ENCODE data around the gene ATP11A.
A peak's percentile ranks its signal among the peaks of the same experiment; 100 is the strongest.

Gene ATP11A

DNA sequence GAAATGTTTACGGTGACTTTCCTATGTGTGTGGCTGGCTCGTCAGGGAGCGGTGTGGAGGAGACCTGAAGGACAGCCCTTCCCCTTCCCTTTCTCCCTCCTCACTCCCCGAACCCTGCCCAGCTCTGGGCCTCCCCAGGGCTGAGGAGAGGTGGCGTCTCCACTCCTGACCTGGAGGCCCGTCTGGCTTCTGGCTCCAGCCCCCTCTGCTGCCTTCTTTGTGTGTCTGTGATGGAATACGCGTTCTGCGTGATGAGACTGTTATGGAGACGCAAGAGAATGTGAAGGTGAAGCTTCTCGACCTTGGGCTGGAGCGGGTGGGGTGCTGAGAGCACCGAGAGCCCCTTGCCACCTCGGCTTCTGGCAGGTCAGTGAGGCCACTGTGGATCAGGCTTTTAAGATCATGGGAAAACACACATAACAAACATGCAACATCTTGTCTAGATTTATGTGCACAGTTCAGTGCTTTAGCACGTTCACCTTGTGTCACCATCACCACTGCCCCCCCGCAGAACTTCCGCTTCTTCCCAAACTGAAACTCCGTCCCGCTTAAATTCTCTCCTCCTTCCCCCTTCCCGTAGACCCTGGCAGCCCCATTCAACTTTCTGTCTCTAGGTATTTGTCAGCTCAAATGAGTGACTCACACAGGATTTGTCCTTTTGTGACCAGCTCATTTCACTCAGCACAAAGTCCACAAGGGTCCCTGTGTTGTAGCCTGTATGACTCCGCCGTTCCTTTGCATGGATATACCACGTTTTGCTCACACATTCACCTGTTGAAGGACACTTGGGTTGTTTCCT lies 24.7 kb downstream of the ATP11A start:
- DNase-seq (ENCODE audit: low spot score in 2 of 2), result no peak
- peaks cover 18% of the 10 kb centered on the region for H3K4me1 ChIP-seq
- no peaks in the 10 kb centered on the region for H3K27me3 ChIP-seq (ENCODE audit: low read depth)
- in situ Hi-C loops (cut with MboI; ENCODE audit: low sequenced_read_pairs), result no loop called here
- H3K4me3 ChIP-seq, result no peak overlapping the region
- no peaks in the 10 kb centered on the region; the same call in 1 of the 2 replicates for H3K9me3 ChIP-seq
- no peaks in the 10 kb centered on the region for H3K36me3 ChIP-seq (replicated peaks)

GRCh38 chr13:112715210-112715609 lies 25.4 kb downstream of the ATP11A start:
- in situ Hi-C loops (cut with MboI; ENCODE audit: low sequenced_read_pairs), result no loop called here
- no peak overlapping the region for H3K4me3 ChIP-seq
- H3K36me3 ChIP-seq (replicated peaks), result no peaks in the 10 kb centered on the region
- no peak for DNase-seq (ENCODE audit: low spot score in 2 of 2)
- no peaks in the 10 kb centered on the region; the same call in 1 of the 2 replicates for H3K9me3 ChIP-seq
- peaks cover 18% of the 10 kb centered on the region for H3K4me1 ChIP-seq
- no peaks in the 10 kb centered on the region for H3K27me3 ChIP-seq (ENCODE audit: low read depth)

- in situ Hi-C loops (cut with MboI; ENCODE audit: low sequenced_read_pairs), result no loop called here
- DNase-seq (ENCODE audit: low spot score in 2 of 2), result no peak
- peaks cover 18% of the 10 kb centered on the region for H3K4me1 ChIP-seq
- H3K9me3 ChIP-seq, result no peaks in the 10 kb centered on the region; the same call in 1 of the 2 replicates
- H3K4me3 ChIP-seq, result no peak overlapping the region
- no peaks in the 10 kb centered on the region for H3K36me3 ChIP-seq (replicated peaks)
- H3K27me3 ChIP-seq (ENCODE audit: low read depth), result no peaks in the 10 kb centered on the region
These were observed 26.1 kb downstream of the ATP11A start for GRCh38 chr13:112715715-112716460.

DNA sequence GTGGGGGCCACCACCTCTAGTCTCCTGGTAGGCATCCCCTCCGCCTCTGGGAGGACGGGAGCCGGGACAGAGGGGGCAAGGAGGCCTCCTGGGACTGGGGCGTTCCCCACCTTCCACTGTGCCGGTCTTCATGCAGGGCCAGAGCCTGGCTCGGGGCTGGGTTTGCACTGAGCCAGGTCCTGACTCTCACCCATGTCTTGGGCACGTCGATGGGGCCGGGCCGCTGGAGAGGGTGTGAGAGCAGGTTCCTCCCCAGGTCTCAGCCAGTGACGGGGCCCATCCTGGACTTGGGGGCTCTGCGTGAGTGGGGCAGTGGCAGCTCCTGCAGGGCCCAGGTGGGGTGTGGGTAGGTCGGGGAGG lies 26.6 kb downstream of the ATP11A start:
- H3K27me3 ChIP-seq (ENCODE audit: low read depth), result no peaks in the 10 kb centered on the region
- peaks cover 18% of the 10 kb centered on the region for H3K4me1 ChIP-seq
- in situ Hi-C loops (cut with MboI; ENCODE audit: low sequenced_read_pairs), result no loop called here
- DNase-seq (ENCODE audit: low spot score in 2 of 2), result no peak
- H3K4me3 ChIP-seq, result no peak overlapping the region
- H3K36me3 ChIP-seq (replicated peaks), result no peaks in the 10 kb centered on the region
- H3K9me3 ChIP-seq, result no peaks in the 10 kb centered on the region; the same call in 1 of the 2 replicates

- Histone ChIP-seq H3K36me3 (replicated peaks) (no peaks in the 10 kb centered on the region), H3K9me3 (no peaks in the 10 kb centered on the region; the same call in 1 of the 2 replicates), H3K4me1 (peaks cover 16% of the 10 kb centered on the region), H3K27me3 (ENCODE audit: low read depth) (no peaks in the 10 kb centered on the region), H3K4me3 (no peak overlapping the region)
- in situ Hi-C loops (cut with MboI; ENCODE audit: low sequenced_read_pairs), result no loop called here
- DNase-seq (ENCODE audit: low spot score in 2 of 2), result no peak
These were observed 27.1 kb downstream of the ATP11A start for GRCh38 chr13:112716841-112717520.

DNA sequence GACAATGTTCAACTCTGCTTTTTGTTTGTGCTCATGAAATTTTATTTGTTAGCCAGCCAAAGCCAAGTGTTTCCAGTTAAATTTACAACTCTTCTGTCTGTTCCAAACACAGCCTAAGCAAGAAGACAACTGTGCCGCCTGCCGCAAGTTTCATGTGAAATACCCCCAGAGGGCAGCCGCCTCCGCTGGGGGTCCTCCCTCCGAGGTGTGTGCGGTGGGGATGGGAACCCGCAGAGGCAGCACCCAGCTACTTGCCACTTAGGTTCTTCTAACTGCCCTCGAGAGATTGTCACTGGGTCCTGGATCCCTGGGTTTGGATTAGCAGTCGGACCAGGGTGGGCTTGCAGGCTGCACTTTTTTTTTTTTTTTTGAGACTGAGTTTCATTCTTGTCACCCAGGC lies 28.5 kb downstream of the ATP11A start:
- no peaks in the 10 kb centered on the region for H3K27me3 ChIP-seq (ENCODE audit: low read depth)
- no peaks in the 10 kb centered on the region; the same call in 1 of the 2 replicates for H3K9me3 ChIP-seq
- no peaks in the 10 kb centered on the region for H3K36me3 ChIP-seq (replicated peaks)
- peaks cover 13% of the 10 kb centered on the region for H3K4me1 ChIP-seq
- in situ Hi-C loops (cut with MboI; ENCODE audit: low sequenced_read_pairs), result no loop called here
- DNase-seq (ENCODE audit: low spot score in 2 of 2), result no peak
- H3K4me3 ChIP-seq, result no peak overlapping the region

GRCh38 chr13:112719016-112719415 lies 29.2 kb downstream of the ATP11A start:
- Histone ChIP-seq H3K27me3 (ENCODE audit: low read depth) (no peaks in the 10 kb centered on the region), H3K4me3 (no peak overlapping the region), H3K4me1 (peaks cover 13% of the 10 kb centered on the region), H3K9me3 (no peaks in the 10 kb centered on the region; the same call in 1 of the 2 replicates), H3K36me3 (replicated peaks) (no peaks in the 10 kb centered on the region)
- in situ Hi-C loops (cut with MboI; ENCODE audit: low sequenced_read_pairs), result no loop called here
- DNase-seq (ENCODE audit: low spot score in 2 of 2), result peak; percentile 74 to 78

DNA sequence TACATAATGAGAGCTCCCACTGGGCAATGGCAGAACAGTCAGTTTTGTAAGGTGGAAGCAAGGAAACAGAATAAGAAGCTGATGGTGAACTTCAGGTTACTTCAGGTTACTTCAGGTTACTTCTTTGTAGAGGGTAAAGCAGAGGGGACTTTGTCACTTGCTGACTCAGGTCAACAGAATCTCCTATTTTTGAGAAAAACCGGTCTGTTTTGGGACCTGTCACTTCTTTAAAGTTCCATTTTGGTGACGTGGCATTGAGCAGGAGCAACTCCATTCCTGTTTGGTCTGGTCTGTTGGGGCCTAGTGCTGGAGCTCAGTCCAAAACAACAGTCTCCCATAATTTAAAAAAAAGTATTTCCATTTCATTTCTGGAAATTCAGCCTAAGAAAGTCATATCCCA lies 29.7 kb downstream of the ATP11A start:
- peak in 1 of 2 experiments; percentile 8 for DNase-seq (ENCODE audit: low spot score in 2 of 2)
- Histone ChIP-seq H3K4me3 (no peak overlapping the region), H3K9me3 (no peaks in the 10 kb centered on the region; the same call in 1 of the 2 replicates), H3K36me3 (replicated peaks) (no peaks in the 10 kb centered on the region), H3K4me1 (peaks cover 13% of the 10 kb centered on the region), H3K27me3 (ENCODE audit: low read depth) (no peaks in the 10 kb centered on the region)
- in situ Hi-C loops (cut with MboI; ENCODE audit: low sequenced_read_pairs), result no loop called here

DNA sequence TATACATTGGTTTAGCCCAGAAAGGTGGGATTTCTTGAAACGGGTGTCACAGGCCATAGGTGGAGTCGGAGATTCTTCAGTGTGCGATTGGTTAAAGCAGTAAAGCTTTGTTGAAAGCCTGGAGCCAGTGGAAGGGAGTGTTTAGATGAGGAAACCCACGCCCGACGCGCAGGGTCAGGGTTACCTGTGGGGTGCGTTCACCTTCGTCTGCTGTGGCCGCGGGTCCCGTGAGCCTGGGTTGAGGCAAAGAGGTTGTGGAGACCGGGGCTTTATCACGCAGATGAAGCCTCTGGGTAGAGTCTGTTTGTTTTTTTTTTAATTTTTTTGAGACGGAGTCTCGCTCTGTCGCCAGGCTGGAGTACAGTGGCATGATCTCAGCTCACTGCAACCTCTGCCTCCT lies 30.4 kb downstream of the ATP11A start:
- H3K36me3 ChIP-seq (replicated peaks), result no peaks in the 10 kb centered on the region
- H3K9me3 ChIP-seq, result no peaks in the 10 kb centered on the region
- H3K27me3 ChIP-seq (ENCODE audit: low read depth), result no peaks in the 10 kb centered on the region
- in situ Hi-C loops (cut with MboI; ENCODE audit: low sequenced_read_pairs), result no loop called here
- no peak overlapping the region for H3K4me3 ChIP-seq
- DNase-seq (ENCODE audit: low spot score in 2 of 2), result no peak
- peaks cover 13% of the 10 kb centered on the region for H3K4me1 ChIP-seq

GRCh38 chr13:112720814-112721197 lies 31.0 kb downstream of the ATP11A start:
- Histone ChIP-seq H3K27me3 (ENCODE audit: low read depth) (no peaks in the 10 kb centered on the region), H3K9me3 (no peaks in the 10 kb centered on the region), H3K4me1 (peaks cover 13% of the 10 kb centered on the region), H3K36me3 (replicated peaks) (no peaks in the 10 kb centered on the region), H3K4me3 (no peak overlapping the region)
- no peak for DNase-seq (ENCODE audit: low spot score in 2 of 2)
- in situ Hi-C loops (cut with MboI; ENCODE audit: low sequenced_read_pairs), result no loop called here

- no peak overlapping the region for H3K4me3 ChIP-seq
- no peaks in the 10 kb centered on the region for H3K27me3 ChIP-seq (ENCODE audit: low read depth)
- no peak for DNase-seq (ENCODE audit: low spot score in 2 of 2)
- in situ Hi-C loops (cut with MboI; ENCODE audit: low sequenced_read_pairs), result no loop called here
- no peaks in the 10 kb centered on the region for H3K9me3 ChIP-seq
- no peaks in the 10 kb centered on the region for H3K36me3 ChIP-seq (replicated peaks)
- peaks cover 13% of the 10 kb centered on the region for H3K4me1 ChIP-seq
These were observed 31.6 kb downstream of the ATP11A start for GRCh38 chr13:112721198-112722104.

DNA sequence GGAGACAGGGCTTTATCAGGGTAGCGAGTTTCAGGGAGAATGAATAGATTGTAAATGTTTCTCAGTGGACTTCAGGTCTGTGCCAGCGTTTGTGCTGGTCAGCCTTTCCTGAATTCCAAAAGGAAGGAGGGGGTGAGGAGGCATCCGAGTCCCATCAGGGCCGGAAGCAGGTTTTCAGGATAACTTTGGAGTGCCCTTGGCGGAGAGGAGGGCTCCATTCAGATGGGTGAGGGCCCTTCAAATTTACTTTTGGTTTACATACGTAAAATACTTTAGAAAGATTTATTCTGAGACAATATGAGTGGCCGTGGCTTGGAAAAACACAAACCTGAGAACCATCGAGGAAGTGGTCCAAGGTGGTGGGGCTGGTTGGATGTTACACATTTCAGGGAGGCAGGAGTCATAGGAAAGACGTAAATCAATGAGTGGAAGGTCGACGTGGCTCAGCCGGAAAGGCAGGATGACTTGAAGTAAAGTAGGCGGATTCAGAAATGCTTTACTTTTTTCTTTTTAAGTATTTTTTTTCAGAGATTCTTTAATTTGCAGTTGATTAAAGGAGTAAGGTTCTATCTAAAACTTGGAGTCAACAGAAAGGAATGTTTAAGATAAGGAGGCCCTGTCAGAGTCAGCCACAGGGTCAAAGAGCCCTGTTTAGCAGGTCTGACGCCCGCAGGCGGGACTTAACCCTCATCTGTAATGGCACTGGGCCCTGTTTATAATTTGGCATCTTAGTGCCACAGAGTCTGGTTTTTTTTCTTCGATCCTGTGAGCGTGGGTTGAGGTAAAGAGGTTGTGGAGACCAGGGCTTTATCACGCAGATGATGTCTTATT lies 32.8 kb downstream of the ATP11A start:
- H3K9me3 ChIP-seq, result no peaks in the 10 kb centered on the region
- H3K27me3 ChIP-seq (ENCODE audit: low read depth), result no peaks in the 10 kb centered on the region
- H3K4me1 ChIP-seq, result peaks cover 13% of the 10 kb centered on the region
- in situ Hi-C loops (cut with MboI; ENCODE audit: low sequenced_read_pairs), result no loop called here
- no peak overlapping the region for H3K4me3 ChIP-seq
- DNase-seq (ENCODE audit: low spot score in 2 of 2), result no peak
- H3K36me3 ChIP-seq (replicated peaks), result no peaks in the 10 kb centered on the region
